Brain microvascular endothelial cell (primary cell): ENCODE results near the gene CHD9.

Experiments used
- DNase-seq: peaks from one replicate; pipeline ENCODE4 v3.0.0-alpha.2; 2020
- H3K27ac ChIP-seq: fragments of 250-450 bp; sonication (Bioruptor Pico); 2 replicates; pipeline ENCODE4 v1.5.1; 2020; ENCODE audit warnings: mild to moderate bottlenecking, moderate library complexity
- H3K27me3 ChIP-seq: fragments of 250-450 bp; sonication (Bioruptor Pico); replicated peaks from 2 replicates; pipeline ENCODE4 v1.5.1; 2020; ENCODE audit warnings: mild to moderate bottlenecking
- H3K36me3 ChIP-seq: fragments of 250-450 bp; sonication (Bioruptor Pico); replicated peaks from 2 replicates; pipeline ENCODE4 v1.5.1; 2020; ENCODE audit warnings: mild to moderate bottlenecking
- H3K4me3 ChIP-seq: 2 replicates; pipeline ENCODE4 v1.5.1; 2011; ENCODE audit warnings: low read depth, mild to moderate bottlenecking, control low read depth, low read length, moderate library complexity
- CTCF ChIP-seq: IDR thresholded peaks from 2 replicates; pipeline ENCODE4 v1.5.1; 2011; ENCODE audit warnings: low read depth, mild to moderate bottlenecking, moderate library complexity, low read length, control low read depth, inconsistent platforms; ENCODE audit errors: missing control alignments
- in situ Hi-C: cut with HindIII; loops from 2 replicates; pipeline ENCODE4 v1.10.0; 2017; ENCODE audit warnings: low sequenced_read_pairs, low pct_ligation_motif_present

CHD9 gene

GRCh38 chr16:53235851-53236250 is 181.1 kb downstream of the CHD9 start:
- no peak for TF ChIP-seq CTCF
- Histone ChIP-seq H3K36me3 (peaks cover 38% of the 10 kb centered on the region), H3K4me3 (no peak overlapping the region), H3K27ac (no peak overlapping the region), H3K27me3 (no peaks in the 10 kb centered on the region)
- in situ Hi-C loops: no loop called here
- no peak for DNase-seq

DNA sequence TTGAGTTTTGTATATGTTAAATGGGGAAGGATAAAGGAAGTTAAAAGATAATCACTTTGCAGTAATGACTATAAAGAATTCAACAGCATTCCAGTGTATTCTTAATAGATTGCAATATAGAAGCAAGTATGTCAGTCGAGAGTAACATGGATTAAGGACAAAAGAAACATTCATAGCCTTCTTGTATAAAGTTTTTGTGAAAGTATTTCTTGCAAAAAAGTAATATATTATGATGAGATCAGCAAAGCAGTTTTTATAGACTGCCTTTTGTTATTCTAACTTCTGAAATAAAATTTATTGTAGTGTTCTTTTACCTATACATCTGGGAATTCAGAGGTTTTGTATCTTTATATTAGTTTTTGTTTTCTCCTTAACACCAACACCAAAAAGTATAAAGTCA is 194.5 kb downstream of the CHD9 start:
- Histone ChIP-seq H3K27ac (no peak overlapping the region), H3K36me3 (peaks cover 56% of the 10 kb centered on the region), H3K27me3 (no peaks in the 10 kb centered on the region), H3K4me3 (no peak overlapping the region)
- DNase-seq: no peak
- in situ Hi-C loops: no loop called here
- TF ChIP-seq CTCF: no peak

DNA sequence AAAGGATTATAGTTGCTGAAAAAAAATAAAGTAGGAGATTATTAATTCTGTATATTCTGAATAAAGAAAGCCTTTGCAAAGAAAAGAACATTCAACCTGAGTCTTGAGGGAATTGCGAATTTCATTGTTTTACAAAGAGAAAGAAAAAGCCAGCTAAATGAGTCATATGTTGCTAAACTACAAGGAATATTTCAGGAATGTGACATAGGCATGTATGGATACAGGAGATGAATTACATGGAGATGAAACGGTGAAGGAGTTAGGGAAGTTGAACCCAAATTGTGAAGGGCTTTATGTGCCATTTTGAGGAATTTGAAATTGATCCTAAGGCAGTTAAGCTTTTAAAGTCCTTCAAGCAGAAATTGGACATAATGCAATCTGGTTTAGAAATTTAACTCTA is 202.2 kb downstream of the CHD9 start:
- DNase-seq: no peak
- in situ Hi-C loops: no loop called here
- no peak for TF ChIP-seq CTCF
- Histone ChIP-seq H3K4me3 (no peak overlapping the region), H3K27me3 (no peaks in the 10 kb centered on the region), H3K36me3 (peaks cover 35% of the 10 kb centered on the region), H3K27ac (no peak overlapping the region)

- peaks cover 39% of the 10 kb centered on the region for H3K36me3 ChIP-seq
- in situ Hi-C loops: no loop called here
- H3K27me3 ChIP-seq: no peaks in the 10 kb centered on the region
- no peak for DNase-seq
- TF ChIP-seq CTCF: no peak
- no peak overlapping the region for H3K27ac ChIP-seq
- no peak overlapping the region for H3K4me3 ChIP-seq
Measured at GRCh38 chr16:53258809-53259208, 204.0 kb downstream of the CHD9 start.

- H3K27ac ChIP-seq: no peak overlapping the region
- in situ Hi-C loops: no loop called here
- H3K36me3 ChIP-seq: peaks cover 32% of the 10 kb centered on the region
- no peak for TF ChIP-seq CTCF
- H3K27me3 ChIP-seq: no peaks in the 10 kb centered on the region
- DNase-seq: no peak
- H3K4me3 ChIP-seq: no peak overlapping the region
Measured at GRCh38 chr16:53261276-53261675, 206.5 kb downstream of the CHD9 start.

- DNase-seq: no peak
- no peak overlapping the region for H3K27ac ChIP-seq
- H3K36me3 ChIP-seq: peaks cover 34% of the 10 kb centered on the region
- in situ Hi-C loops: no loop called here
- H3K4me3 ChIP-seq: no peak overlapping the region
- no peak for TF ChIP-seq CTCF
- H3K27me3 ChIP-seq: no peaks in the 10 kb centered on the region
Measured at GRCh38 chr16:53262645-53263044, 207.9 kb downstream of the CHD9 start.
